ENCODE results near the gene PSMB8.
A peak's percentile ranks its signal among the peaks of the same experiment; 100 is the strongest.

The PSMB8 gene

GRCh38 chr6:32867554-32868256 is 23.9 kb upstream of the PSMB8 start:
- H3K4me1 ChIP-seq (ENCODE audit: insufficient read depth, low read length) = no peaks in the 10 kb centered on the region
- H3K9me3 ChIP-seq (ENCODE audit: control insufficient read depth, insufficient read depth, low read length) = no peaks in the 10 kb centered on the region
- no peak overlapping the region for H3K9ac ChIP-seq (ENCODE audit: low read depth, low read length)
- H3K36me3 ChIP-seq (ENCODE audit: insufficient read depth, low read length) = no peaks in the 10 kb centered on the region

DNA sequence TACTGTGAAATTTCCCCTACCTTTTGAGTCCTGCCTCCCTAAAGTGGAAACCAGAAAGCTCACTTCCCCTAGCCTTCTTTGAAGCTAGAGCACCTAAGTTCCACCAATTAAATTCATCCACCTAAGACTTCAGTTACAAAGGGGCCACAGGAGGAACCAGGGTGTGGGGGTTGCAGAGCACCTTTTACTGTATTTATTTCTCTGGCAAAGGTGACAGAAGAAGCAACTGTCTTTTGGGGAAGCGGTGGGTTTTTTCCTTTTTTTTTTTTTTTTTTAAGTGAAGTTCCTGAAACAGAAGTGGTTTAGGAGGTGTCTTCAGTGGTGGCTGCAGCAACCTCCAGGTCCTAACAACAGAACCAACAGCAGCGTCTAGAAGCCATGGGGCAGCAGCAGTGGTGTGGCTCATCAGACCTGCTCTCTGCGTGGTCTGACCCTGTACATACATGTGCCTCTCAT is 23.2 kb upstream of the PSMB8 start:
- Histone ChIP-seq H3K36me3 (ENCODE audit: insufficient read depth, low read length) (no peaks in the 10 kb centered on the region), H3K9me3 (ENCODE audit: control insufficient read depth, insufficient read depth, low read length) (no peaks in the 10 kb centered on the region), H3K4me1 (ENCODE audit: insufficient read depth, low read length) (no peaks in the 10 kb centered on the region), H3K9ac (ENCODE audit: low read depth, low read length) (no peak overlapping the region)

GRCh38 chr6:32865724-32866443 is 22.0 kb upstream of the PSMB8 start:
- H3K4me1 ChIP-seq (ENCODE audit: insufficient read depth, low read length) = 0 out of 2 replicates have a peak, but pooled peaks cover 1% of the 10 kb centered on the region
- H3K9ac ChIP-seq (ENCODE audit: low read depth, low read length) = no peak overlapping the region
- H3K36me3 ChIP-seq (ENCODE audit: insufficient read depth, low read length) = no peaks in the 10 kb centered on the region
- H3K9me3 ChIP-seq (ENCODE audit: control insufficient read depth, insufficient read depth, low read length) = no peaks in the 10 kb centered on the region

DNA sequence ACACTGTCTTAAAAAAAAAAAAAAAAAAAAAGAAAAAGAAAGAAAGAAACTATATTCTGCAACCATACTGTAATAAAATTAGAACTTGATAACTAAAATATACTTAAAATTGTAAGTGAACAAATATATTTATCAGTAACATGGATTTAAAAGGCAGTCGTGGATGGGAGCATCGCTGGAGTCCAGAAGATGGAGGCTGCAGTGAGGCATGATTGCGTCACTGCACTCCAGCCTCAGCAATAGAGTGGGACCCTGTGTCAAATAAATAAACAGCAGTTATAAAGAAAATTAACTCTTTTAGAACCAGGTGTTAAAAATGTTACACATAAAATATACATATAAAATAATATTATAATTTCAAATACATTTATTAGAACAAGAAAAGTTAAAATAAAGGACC is 18.9 kb upstream of the PSMB8 start:
- H3K36me3 ChIP-seq (ENCODE audit: insufficient read depth, low read length) = no peaks in the 10 kb centered on the region
- no peak overlapping the region for H3K9ac ChIP-seq (ENCODE audit: low read depth, low read length)

DNA sequence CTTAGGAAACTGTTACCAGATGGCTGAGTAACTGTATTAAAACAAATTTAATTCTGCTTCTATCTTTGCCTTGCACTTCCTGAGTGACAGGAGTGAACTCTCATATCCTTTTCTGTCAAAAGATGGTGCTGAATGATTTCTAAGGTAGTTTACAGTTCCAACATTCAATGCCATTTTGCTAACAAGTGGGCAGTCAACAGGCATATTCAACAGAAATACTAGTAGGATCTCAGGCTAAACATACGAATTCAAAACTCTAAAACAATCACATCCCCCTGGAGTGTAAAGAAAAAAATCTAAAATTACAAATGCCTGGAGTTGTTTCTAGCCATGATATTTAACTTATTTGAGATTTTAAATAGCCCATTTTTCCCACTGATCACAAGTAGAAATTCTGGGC is 16.8 kb upstream of the PSMB8 start:
- H3K9ac ChIP-seq (ENCODE audit: low read depth, low read length) = no peak overlapping the region
- no peaks in the 10 kb centered on the region for H3K9me3 ChIP-seq (ENCODE audit: control insufficient read depth, insufficient read depth, low read length)
- H3K36me3 ChIP-seq (ENCODE audit: insufficient read depth, low read length) = no peaks in the 10 kb centered on the region
- H3K4me1 ChIP-seq (ENCODE audit: insufficient read depth, low read length) = peaks cover 6% of the 10 kb centered on the region; the same call in 1 of the 2 replicates

More for the DNA sequence above, 18.9 kb upstream of the PSMB8 start:
- Histone ChIP-seq H3K9me3 (ENCODE audit: control insufficient read depth, insufficient read depth, low read length) (no peaks in the 10 kb centered on the region), H3K4me1 (ENCODE audit: insufficient read depth, low read length) (peaks cover 6% of the 10 kb centered on the region; the same call in 1 of the 2 replicates)

GRCh38 chr6:32858194-32858593 is 14.3 kb upstream of the PSMB8 start:
- H3K36me3 ChIP-seq (ENCODE audit: insufficient read depth, low read length) = no peaks in the 10 kb centered on the region
- H3K4me1 ChIP-seq (ENCODE audit: insufficient read depth, low read length) = peaks cover 6% of the 10 kb centered on the region; the same call in 1 of the 2 replicates
- H3K9ac ChIP-seq (ENCODE audit: low read depth, low read length) = no peak overlapping the region

DNA sequence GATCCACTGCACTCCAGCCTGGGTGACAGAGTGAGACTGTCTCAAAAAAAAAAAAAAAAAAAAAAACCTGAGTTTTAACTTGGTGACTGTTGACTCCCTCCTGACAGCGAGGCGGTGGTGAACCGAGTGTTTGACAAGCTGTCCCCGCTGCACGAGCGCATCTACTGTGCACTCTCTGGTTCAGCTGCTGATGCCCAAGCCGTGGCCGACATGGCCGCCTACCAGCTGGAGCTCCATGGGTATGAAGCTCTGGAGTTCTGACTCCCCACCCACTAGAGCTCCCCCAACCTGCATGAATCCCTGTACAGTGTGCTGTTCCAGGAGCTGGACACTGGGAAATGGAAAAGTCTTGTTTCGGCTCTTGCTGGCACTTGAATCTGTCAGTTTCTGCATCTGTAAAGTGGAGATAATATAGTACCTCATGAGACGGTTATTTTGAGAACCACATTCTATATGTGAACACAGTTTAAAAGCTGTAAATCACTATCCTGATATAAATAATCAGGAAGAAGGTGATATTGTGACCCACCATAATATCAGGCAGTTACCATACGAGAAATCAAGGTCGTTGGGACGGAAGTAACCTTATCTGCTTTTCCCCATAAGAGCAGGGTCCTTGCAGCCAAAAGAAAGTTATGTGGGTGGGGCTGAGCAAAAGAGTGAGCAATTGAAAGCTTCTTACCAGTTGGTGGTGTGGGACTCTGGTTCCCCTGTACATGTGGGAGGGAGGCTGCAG is 13.5 kb upstream of the PSMB8 start:
- Histone ChIP-seq H3K9me3 (ENCODE audit: control insufficient read depth, insufficient read depth, low read length) (no peaks in the 10 kb centered on the region), H3K4me1 (ENCODE audit: insufficient read depth, low read length) (peaks cover 6% of the 10 kb centered on the region; the same call in 1 of the 2 replicates), H3K36me3 (ENCODE audit: insufficient read depth, low read length) (no peaks in the 10 kb centered on the region), H3K9ac (ENCODE audit: low read depth, low read length) (no peak overlapping the region)

More at GRCh38 chr6:32858194-32858593, 14.3 kb upstream of the PSMB8 start:
- no peaks in the 10 kb centered on the region for H3K9me3 ChIP-seq (ENCODE audit: control insufficient read depth, insufficient read depth, low read length)

DNA sequence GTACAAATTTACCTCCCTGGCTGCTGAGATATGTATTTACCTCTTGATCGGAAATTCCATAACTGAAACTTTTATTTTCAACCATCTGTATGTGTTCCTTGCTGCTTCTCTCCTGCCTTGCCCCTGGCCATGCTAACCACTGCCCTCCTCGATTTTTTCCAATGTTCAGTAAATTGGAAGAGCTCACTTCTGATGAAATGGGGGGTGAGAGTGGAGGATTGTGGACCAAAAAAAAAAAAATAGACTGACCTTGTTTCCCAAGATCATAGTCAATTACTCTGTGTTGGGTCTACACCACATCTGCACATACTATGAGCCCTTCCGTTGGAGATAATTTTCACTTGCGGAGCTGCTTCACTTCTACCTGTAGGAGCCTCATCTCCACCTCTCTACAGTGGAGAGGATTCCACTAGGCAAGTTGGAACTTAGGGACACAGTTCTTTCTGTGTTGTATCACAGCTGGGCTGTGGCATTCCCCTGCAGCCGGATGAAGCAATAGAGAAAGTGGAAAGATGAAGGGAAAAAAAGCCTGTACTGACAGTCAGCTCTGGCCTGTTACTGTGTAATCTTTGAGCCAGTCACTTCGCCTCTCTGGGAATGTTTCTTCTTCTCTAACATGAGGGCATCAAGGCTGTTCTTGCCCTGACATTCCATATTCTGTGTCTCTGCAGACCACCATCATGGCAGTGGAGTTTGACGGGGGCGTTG is 11.8 kb upstream of the PSMB8 start:
- H3K36me3 ChIP-seq (ENCODE audit: insufficient read depth, low read length) = no peaks in the 10 kb centered on the region
- no peaks in the 10 kb centered on the region for H3K9me3 ChIP-seq (ENCODE audit: control insufficient read depth, insufficient read depth, low read length)
- H3K4me1 ChIP-seq (ENCODE audit: insufficient read depth, low read length) = peaks cover 2% of the 10 kb centered on the region; the same call in 1 of the 2 replicates
- H3K9ac ChIP-seq (ENCODE audit: low read depth, low read length) = no peak overlapping the region

DNA sequence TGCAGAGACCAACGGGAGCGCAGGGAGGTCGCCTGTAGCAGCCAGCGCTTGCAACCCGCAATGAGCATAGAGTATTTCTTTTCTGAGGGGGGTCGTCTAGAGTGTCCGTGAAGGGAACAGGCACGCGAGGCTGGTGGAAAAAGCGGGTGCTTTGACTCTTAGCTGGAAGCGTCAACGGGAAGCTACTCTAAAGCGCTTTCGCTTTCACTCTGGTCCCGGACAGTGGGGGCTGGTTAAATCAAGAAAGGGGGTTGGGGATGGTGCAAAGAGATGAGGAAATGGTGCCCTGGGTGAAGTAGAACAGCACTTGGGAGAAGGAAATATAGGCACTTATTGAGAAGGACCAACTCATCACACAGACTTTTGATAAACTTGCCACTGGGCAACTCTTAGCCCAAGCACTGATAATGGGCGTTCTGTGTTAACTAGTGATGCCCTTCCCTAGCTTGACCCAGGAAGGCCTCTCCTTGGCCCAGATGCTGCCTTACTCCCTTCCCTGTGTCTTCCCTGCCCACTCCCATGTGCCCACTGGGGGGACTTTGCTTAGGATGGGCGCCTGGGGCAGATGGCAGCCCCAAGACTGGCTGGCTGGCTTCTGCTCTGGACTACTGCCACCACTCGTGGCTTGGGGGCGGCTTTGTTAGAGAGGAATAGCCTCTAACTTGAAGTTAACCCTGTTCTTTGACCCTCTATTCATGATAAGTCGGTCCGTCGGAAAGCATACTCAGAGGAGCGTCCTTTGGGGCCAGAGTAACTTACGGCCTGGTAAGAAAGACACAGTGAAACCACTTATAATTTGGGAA is 10.7 kb upstream of the PSMB8 start:
- H3K4me1 ChIP-seq (ENCODE audit: insufficient read depth, low read length) = no peaks in the 10 kb centered on the region
- no peaks in the 10 kb centered on the region for H3K36me3 ChIP-seq (ENCODE audit: insufficient read depth, low read length)
- no peaks in the 10 kb centered on the region for H3K9me3 ChIP-seq (ENCODE audit: control insufficient read depth, insufficient read depth, low read length)
- peak overlapping the region; percentile 62; the same call in 1 of the 2 replicates for H3K9ac ChIP-seq (ENCODE audit: low read depth, low read length)

GRCh38 chr6:32853541-32854375 is 9.9 kb upstream of the PSMB8 start, which contains the start of the genes PSMB9 and TAP1:
Gene PSMB9, plus strand, starts transcription at chr6:32854192. Its CDS starts 38 bp downstream, at chr6:32854230.
Gene TAP1, minus strand, starts transcription at chr6:32853704. Its CDS starts 68 bp downstream, at chr6:32853636.
- Histone ChIP-seq H3K9me3 (ENCODE audit: control insufficient read depth, insufficient read depth, low read length) (no peaks in the 10 kb centered on the region), H3K36me3 (ENCODE audit: insufficient read depth, low read length) (no peaks in the 10 kb centered on the region), H3K9ac (ENCODE audit: low read depth, low read length) (peak within 1 kb of the TSS; percentile 62), H3K4me1 (ENCODE audit: insufficient read depth, low read length) (no peaks in the 10 kb centered on the region)

DNA sequence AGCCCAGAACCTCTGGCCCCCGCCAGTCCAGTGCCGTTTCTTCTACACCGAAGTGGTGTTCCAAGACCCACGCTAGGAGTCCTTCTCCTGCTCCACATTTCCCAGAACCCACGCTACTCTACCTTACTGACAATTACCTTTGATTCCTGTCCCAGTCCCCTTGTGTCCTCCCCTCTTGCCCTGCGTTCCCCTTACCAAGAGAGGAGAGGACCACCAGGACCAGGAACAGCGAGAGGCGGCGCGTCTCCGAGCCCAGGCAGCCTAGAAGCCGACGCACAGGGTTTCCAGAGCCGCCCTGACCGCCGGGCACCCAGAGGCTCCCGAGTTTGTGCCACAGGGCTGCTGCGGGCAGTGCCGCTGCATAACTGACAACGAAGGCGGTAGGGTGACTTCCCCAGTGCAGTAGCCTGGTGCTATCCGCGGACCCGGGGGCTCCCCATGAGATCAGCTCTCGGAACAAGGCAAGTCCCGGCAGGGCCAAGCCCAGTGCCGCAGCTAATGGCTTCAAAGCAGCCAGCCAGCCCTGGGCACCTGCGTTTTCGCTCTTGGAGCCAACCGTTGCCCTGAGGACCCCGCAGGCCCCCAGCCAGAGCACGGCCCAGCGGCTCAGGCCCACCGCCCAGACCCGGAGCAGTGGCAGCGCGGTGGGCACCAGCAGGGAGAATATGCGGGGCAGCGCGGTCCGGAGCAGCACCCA is 9.1 kb upstream of the PSMB8 start:
- Histone ChIP-seq H3K36me3 (ENCODE audit: insufficient read depth, low read length) (no peaks in the 10 kb centered on the region), H3K9me3 (ENCODE audit: control insufficient read depth, insufficient read depth, low read length) (no peaks in the 10 kb centered on the region), H3K4me1 (ENCODE audit: insufficient read depth, low read length) (no peaks in the 10 kb centered on the region), H3K9ac (ENCODE audit: low read depth, low read length) (peak overlapping the region; percentile 62)
